Stimulated activated CD4-positive, alpha-beta T cell treated with anti-CD3 and anti-CD28 coated beads, TNF-alpha, amount 100 ng/mL, for 48 hours (primary cell): ENCODE measurements around the gene EFNA1.
"Not testable (repeated sequence)": the region's sequence is repeated elsewhere in the genome, so short reads cannot be mapped to it uniquely, and the experiment has no call there.

Experiments used
- DNase-seq, 3 donors: peaks; one replicate each; pipeline ENCODE4 v3.0.0-alpha.2; 2020; ENCODE audit warnings: low read depth in 3 of 3

EFNA1 gene

GRCh38 chr1:155145491-155145890 is 17.8 kb downstream of the EFNA1 start:
- no peak for DNase-seq

GRCh38 chr1:155155996-155156643 is 28.4 kb downstream of the EFNA1 start:
- not testable (repeated sequence) for DNase-seq

- DNase-seq: no peak
These were observed 31.3 kb downstream of the EFNA1 start for GRCh38 chr1:155158991-155159390.

GRCh38 chr1:155160128-155160527 is 32.5 kb downstream of the EFNA1 start:
- DNase-seq: no peak

- DNase-seq: not testable (repeated sequence)
These were observed 35.0 kb downstream of the EFNA1 start for GRCh38 chr1:155162631-155163030.

- DNase-seq: not testable (repeated sequence)
These were observed 36.1 kb downstream of the EFNA1 start for GRCh38 chr1:155163785-155164184.

GRCh38 chr1:155164625-155165024 is 36.9 kb downstream of the EFNA1 start:
- DNase-seq: not testable (repeated sequence)

GRCh38 chr1:155166051-155166470 is 38.4 kb downstream of the EFNA1 start:
- no peak for DNase-seq

GRCh38 chr1:155166471-155167165 is 38.9 kb downstream of the EFNA1 start:
- no peak for DNase-seq

GRCh38 chr1:155167166-155168104 is 39.8 kb downstream of the EFNA1 start:
- DNase-seq: peak; percentile 77 to 84 (median 83)

GRCh38 chr1:155168105-155168445 is 40.4 kb downstream of the EFNA1 start:
- not testable (repeated sequence) for DNase-seq

- no peak for DNase-seq
These were observed 41.0 kb downstream of the EFNA1 start for GRCh38 chr1:155168456-155169210.

GRCh38 chr1:155169541-155169940 is 41.9 kb downstream of the EFNA1 start:
- no peak for DNase-seq

GRCh38 chr1:155170101-155170785 is 42.6 kb downstream of the EFNA1 start:
- no peak for DNase-seq

- no peak for DNase-seq
These were observed 43.1 kb downstream of the EFNA1 start for GRCh38 chr1:155170806-155171205.

GRCh38 chr1:155171836-155172731 is 44.4 kb downstream of the EFNA1 start:
- peak in 1 of 3 donors; percentile 46 for DNase-seq

- DNase-seq: peak; percentile 88 to 94 (median 93)
These were observed 45.2 kb downstream of the EFNA1 start, which contains the start of gene KRTCAP2 for GRCh38 chr1:155172732-155173477. Gene KRTCAP2 (minus strand): TSS chr1:155173304. CDS start chr1:155173224, 80 bp downstream.

GRCh38 chr1:155173478-155174323 is 46.0 kb downstream of the EFNA1 start, which contains the start of gene TRIM46:
Gene TRIM46 (plus strand): TSS chr1:155173849. CDS start chr1:155173967, 118 bp downstream.
- peak in 2 of 3 donors; percentile 54 to 76 for DNase-seq
